Right hindlimb (tissue), 1 donor: ENCODE measurements around the gene SELENOO.
"Not testable (repeated sequence)": the region's sequence is repeated elsewhere in the genome, so short reads cannot be mapped to it uniquely, and the experiment has no call there.

ENCODE experiments used
- DNase-seq: peaks from one replicate; pipeline ENCODE4 v3.0.0-alpha.2; 2018

The SELENOO gene

GRCh38 chr22:50200461-50201190 lies at the start of gene SELENOO:
TSS of gene SELENOO (plus strand) at chr22:50201011. CDS start at chr22:50201037, 26 bp downstream.
- DNase-seq = peak; percentile 97

GRCh38 chr22:50151571-50152537 lies 49.0 kb upstream of the SELENOO start:
- no peak for DNase-seq

GRCh38 chr22:50153056-50153755 lies 47.6 kb upstream of the SELENOO start:
- no peak for DNase-seq

GRCh38 chr22:50153756-50154140 lies 47.1 kb upstream of the SELENOO start:
- no peak for DNase-seq

GRCh38 chr22:50157709-50158375 lies 43.0 kb upstream of the SELENOO start:
- no peak for DNase-seq

- DNase-seq = no peak
Measured at GRCh38 chr22:50160947-50161346, 39.9 kb upstream of the SELENOO start.

GRCh38 chr22:50161508-50162390 lies 39.1 kb upstream of the SELENOO start:
- no peak for DNase-seq

GRCh38 chr22:50162391-50162956 lies 38.3 kb upstream of the SELENOO start:
- no peak for DNase-seq

- DNase-seq = no peak
Measured at GRCh38 chr22:50165436-50166123, 35.2 kb upstream of the SELENOO start.

GRCh38 chr22:50167689-50168489 lies 32.9 kb upstream of the SELENOO start:
- no peak for DNase-seq

GRCh38 chr22:50168490-50169180 lies 32.2 kb upstream of the SELENOO start:
- DNase-seq = not testable (repeated sequence)

GRCh38 chr22:50169181-50169759 lies 31.5 kb upstream of the SELENOO start:
- DNase-seq = peak; percentile 15

- peak; percentile 29 for DNase-seq
Measured at GRCh38 chr22:50169774-50170341, 31.0 kb upstream of the SELENOO start.

GRCh38 chr22:50170453-50171318 lies 30.1 kb upstream of the SELENOO start, which contains the start of gene PANX2:
TSS of gene PANX2 (plus strand) at chr22:50170731. CDS start at chr22:50170731, 0 bp downstream.
- DNase-seq = no peak

- DNase-seq = no peak
Measured at GRCh38 chr22:50171319-50171964, 29.4 kb upstream of the SELENOO start.

- DNase-seq = no peak
Measured at GRCh38 chr22:50171965-50172421, 28.8 kb upstream of the SELENOO start.
